HL-60/S4 treated with phorbol 12-myristate 13-acetate at 8.2 ng/mL for 4 days and 3 days (cell line): ENCODE results near the gene SLC2A10.

Source experiments
- in situ Hi-C: fragments of 300-500 bp; cut with MboI; formaldehyde crosslinking; loops from 2 replicates; pipeline ENCODE4 v1.15.0; 2022; ENCODE audit warnings: low sequenced_read_pairs

SLC2A10 gene

GRCh38 chr20:46681032-46681854 lies 28.2 kb upstream of the SLC2A10 start:
- in situ Hi-C loops = loop anchor here (10.0 kb wide), 1 partner anchor 146 kb away; no protein-coding TSS in a partner anchor

- in situ Hi-C loops = loop anchor here (10.0 kb wide), 1 partner anchor 147 kb away; no protein-coding TSS in a partner anchor
Measured at GRCh38 chr20:46682063-46682821, 27.2 kb upstream of the SLC2A10 start.

- in situ Hi-C loops = loop anchor here (10.0 kb wide), 1 partner anchor 148 kb away; no protein-coding TSS in a partner anchor
Measured at GRCh38 chr20:46683011-46683667, 26.3 kb upstream of the SLC2A10 start.

- in situ Hi-C loops = loop anchor here (10.0 kb wide), 1 partner anchor 149 kb away; no protein-coding TSS in a partner anchor
Measured at GRCh38 chr20:46683668-46683938, 25.8 kb upstream of the SLC2A10 start.

GRCh38 chr20:46683939-46684750 lies 25.3 kb upstream of the SLC2A10 start:
- in situ Hi-C loops = loop anchor here (10.0 kb wide), 1 partner anchor 149 kb away; no protein-coding TSS in a partner anchor

GRCh38 chr20:46688151-46689081 lies 21.0 kb upstream of the SLC2A10 start:
- in situ Hi-C loops = loop anchor here (10.0 kb wide), 1 partner anchor 154 kb away; no protein-coding TSS in a partner anchor

GRCh38 chr20:46689082-46689753 lies 20.2 kb upstream of the SLC2A10 start, which contains the start of gene TP53RK:
Gene TP53RK (minus strand): TSS chr20:46689444. CDS start chr20:46689414, 30 bp downstream.
- in situ Hi-C loops = loop anchor here (10.0 kb wide), 1 partner anchor 154 kb away; no protein-coding TSS in a partner anchor

- in situ Hi-C loops = loop anchor here (10.0 kb wide), 1 partner anchor 155 kb away; no protein-coding TSS in a partner anchor
Measured at GRCh38 chr20:46689754-46690085, 19.7 kb upstream of the SLC2A10 start.

- in situ Hi-C loops = no loop called here
Measured at GRCh38 chr20:46690219-46691106, 19.0 kb upstream of the SLC2A10 start.

GRCh38 chr20:46691196-46691595 lies 18.3 kb upstream of the SLC2A10 start:
- in situ Hi-C loops = no loop called here

GRCh38 chr20:46694484-46694883 lies 15.0 kb upstream of the SLC2A10 start:
- in situ Hi-C loops = no loop called here

- in situ Hi-C loops = no loop called here
Measured at GRCh38 chr20:46695892-46696291, 13.6 kb upstream of the SLC2A10 start.

- in situ Hi-C loops = no loop called here
Measured at GRCh38 chr20:46696791-46697279, 12.6 kb upstream of the SLC2A10 start.

- in situ Hi-C loops = no loop called here
Measured at GRCh38 chr20:46698788-46699187, 10.7 kb upstream of the SLC2A10 start.

GRCh38 chr20:46699651-46700359 lies 9.6 kb upstream of the SLC2A10 start:
- in situ Hi-C loops = no loop called here

GRCh38 chr20:46700481-46700880 lies 9.0 kb upstream of the SLC2A10 start:
- in situ Hi-C loops = no loop called here

- in situ Hi-C loops = no loop called here
Measured at GRCh38 chr20:46701057-46701456, 8.4 kb upstream of the SLC2A10 start.
